ENCODE data around the gene SLC2A13.

The SLC2A13 gene

DNA sequence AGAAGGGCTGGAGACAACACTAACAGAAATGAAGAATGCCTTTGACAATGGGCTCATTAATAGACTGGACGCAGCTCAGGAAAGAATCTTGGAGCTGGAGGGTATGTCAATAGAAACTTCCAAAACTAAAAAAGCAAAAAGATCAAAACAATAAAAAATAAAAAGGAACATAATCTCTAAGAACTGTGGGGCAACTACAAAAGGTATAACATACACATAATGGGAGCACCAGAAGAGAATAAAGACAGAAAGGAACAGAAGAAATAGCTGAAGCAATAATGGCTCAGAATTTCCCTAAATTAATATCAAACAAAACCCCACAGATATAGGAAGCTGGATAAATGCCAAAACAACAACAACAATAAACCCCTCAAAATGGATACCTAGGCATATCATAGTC, 362.2 kb downstream of the SLC2A13 start:
- TF ChIP-seq MAX (IDR thresholded peaks at IDR 0.05; ENCODE audit: low read depth, low read length): no peak
- TF ChIP-seq MYC (IDR thresholded peaks at IDR 0.05; ENCODE audit: low read depth, low read length): no peak
- no peak for TF ChIP-seq POLR2A (IDR thresholded peaks at IDR 0.05; ENCODE audit: extremely low read depth, insufficient read length)
- H3K4me3 ChIP-seq (ENCODE audit: low read depth, low read length): no peak overlapping the region
- DNase-seq (ENCODE audit: low read depth): no peak

DNA sequence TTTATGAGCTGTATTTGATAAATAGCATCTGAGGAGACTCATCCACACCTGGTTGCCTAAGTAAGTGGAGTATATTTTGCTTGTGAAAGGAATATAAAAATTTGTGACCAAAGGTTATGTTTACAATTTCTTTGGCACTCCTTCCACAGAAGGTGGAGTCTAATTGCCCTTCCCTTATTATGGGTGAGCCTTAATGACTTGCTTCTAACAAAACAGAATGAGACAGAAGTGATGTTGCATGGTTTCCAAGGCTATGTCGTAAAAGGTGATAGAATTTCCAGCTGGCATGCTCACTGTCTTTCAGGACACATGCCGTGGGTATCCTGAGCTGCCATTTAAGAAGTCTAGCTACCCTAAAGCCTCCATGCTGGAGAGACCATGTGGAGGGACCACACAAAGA, 369.5 kb downstream of the SLC2A13 start:
- no peak overlapping the region for H3K4me3 ChIP-seq (ENCODE audit: low read depth, low read length)
- TF ChIP-seq POLR2A (IDR thresholded peaks at IDR 0.05; ENCODE audit: extremely low read depth, insufficient read length): no peak
- TF ChIP-seq MAX (IDR thresholded peaks at IDR 0.05; ENCODE audit: low read depth, low read length): no peak
- TF ChIP-seq MYC (IDR thresholded peaks at IDR 0.05; ENCODE audit: low read depth, low read length): no peak
- TF ChIP-seq, protein P1, sequence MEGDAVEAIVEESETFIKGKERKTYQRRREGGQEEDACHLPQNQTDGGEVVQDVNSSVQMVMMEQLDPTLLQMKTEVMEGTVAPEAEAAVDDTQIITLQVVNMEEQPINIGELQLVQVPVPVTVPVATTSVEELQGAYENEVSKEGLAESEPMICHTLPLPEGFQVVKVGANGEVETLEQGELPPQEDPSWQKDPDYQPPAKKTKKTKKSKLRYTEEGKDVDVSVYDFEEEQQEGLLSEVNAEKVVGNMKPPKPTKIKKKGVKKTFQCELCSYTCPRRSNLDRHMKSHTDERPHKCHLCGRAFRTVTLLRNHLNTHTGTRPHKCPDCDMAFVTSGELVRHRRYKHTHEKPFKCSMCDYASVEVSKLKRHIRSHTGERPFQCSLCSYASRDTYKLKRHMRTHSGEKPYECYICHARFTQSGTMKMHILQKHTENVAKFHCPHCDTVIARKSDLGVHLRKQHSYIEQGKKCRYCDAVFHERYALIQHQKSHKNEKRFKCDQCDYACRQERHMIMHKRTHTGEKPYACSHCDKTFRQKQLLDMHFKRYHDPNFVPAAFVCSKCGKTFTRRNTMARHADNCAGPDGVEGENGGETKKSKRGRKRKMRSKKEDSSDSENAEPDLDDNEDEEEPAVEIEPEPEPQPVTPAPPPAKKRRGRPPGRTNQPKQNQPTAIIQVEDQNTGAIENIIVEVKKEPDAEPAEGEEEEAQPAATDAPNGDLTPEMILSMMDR (IDR thresholded peaks at IDR 0.05; ENCODE audit: low read depth, low read length): no peak
- DNase-seq (ENCODE audit: low read depth): no peak

DNA sequence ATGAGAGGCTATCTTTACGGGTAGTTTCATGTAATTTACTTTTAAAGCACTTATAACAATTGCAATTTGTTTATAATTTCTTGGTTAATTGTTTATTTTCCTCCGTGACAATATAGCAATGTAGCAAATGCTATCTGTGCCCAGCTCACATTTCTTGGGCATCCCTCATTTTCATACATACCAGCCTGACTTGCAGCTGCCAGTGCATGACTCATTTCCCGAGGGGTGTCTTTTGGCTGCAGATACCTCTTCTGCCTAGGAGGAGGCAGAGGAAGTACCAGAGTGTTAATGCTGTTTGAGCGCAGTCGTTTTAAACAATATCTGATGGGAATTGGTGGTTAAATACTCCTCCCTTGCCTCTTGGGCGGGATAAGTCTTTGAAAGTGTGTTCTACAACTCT, 382.1 kb downstream of the SLC2A13 start:
- no peak overlapping the region for H3K4me3 ChIP-seq (ENCODE audit: low read depth, low read length)
- no peak for TF ChIP-seq MAX (IDR thresholded peaks at IDR 0.05; ENCODE audit: low read depth, low read length)
- TF ChIP-seq, protein P1 (IDR thresholded peaks at IDR 0.05; ENCODE audit: low read depth, low read length): no peak
- TF ChIP-seq POLR2A (IDR thresholded peaks at IDR 0.05; ENCODE audit: extremely low read depth, insufficient read length): no peak
- no peak for TF ChIP-seq MYC (IDR thresholded peaks at IDR 0.05; ENCODE audit: low read depth, low read length)
- DNase-seq (ENCODE audit: low read depth): peak; percentile 75

DNA sequence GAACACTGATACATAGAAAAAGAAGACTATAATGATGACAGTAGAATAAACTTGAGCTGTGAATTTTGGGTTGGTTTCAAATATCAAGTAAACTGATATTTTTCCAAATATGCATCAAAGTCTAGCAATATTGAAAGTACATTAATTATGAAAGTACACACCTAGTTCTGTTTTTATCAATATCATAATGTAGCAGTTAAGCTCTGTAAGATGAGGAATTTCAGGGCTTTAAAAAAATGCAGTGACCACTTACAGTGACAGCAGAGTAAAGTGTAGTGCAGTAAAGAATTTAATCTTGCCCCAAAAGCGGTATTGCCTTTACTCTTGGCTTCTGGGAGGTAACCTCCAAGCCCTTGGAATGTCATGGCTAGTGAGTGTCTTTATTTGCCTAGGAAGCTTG, 383.4 kb downstream of the SLC2A13 start:
- TF ChIP-seq MYC (IDR thresholded peaks at IDR 0.05; ENCODE audit: low read depth, low read length) (no peak), POLR2A (IDR thresholded peaks at IDR 0.05; ENCODE audit: extremely low read depth, insufficient read length) (no peak), MAX (IDR thresholded peaks at IDR 0.05; ENCODE audit: low read depth, low read length) (no peak)
- TF ChIP-seq, protein P1 (IDR thresholded peaks at IDR 0.05; ENCODE audit: low read depth, low read length): no peak
- DNase-seq (ENCODE audit: low read depth): no peak
- H3K4me3 ChIP-seq (ENCODE audit: low read depth, low read length): no peak overlapping the region

- no peak for TF ChIP-seq MAX (IDR thresholded peaks at IDR 0.05; ENCODE audit: low read depth, low read length)
- TF ChIP-seq MYC (IDR thresholded peaks at IDR 0.05; ENCODE audit: low read depth, low read length): no peak
- TF ChIP-seq, protein P1 (IDR thresholded peaks at IDR 0.05; ENCODE audit: low read depth, low read length): no peak
- no peak for TF ChIP-seq POLR2A (IDR thresholded peaks at IDR 0.05; ENCODE audit: extremely low read depth, insufficient read length)
- no peak for DNase-seq (ENCODE audit: low read depth)
- no peak overlapping the region for H3K4me3 ChIP-seq (ENCODE audit: low read depth, low read length)
Observed at GRCh38 chr12:39713552-39713951, 392.3 kb downstream of the SLC2A13 start.

DNA sequence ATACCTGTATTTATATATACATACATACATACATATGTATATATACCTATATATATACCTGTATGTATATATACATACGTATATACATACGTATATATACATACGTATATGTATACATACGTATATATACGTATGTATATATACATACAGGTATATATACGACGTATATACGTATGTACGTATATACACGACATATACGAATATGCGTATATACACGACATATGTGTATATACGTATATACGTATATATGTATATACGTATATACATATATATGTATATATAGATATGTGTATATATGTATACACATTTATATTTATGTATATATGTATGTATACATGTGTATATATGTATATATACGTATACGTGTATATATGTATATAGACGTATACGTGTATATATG, 393.5 kb downstream of the SLC2A13 start:
- DNase-seq (ENCODE audit: low read depth): no peak
- H3K4me3 ChIP-seq (ENCODE audit: low read depth, low read length): no peak overlapping the region
- TF ChIP-seq, protein P1 (IDR thresholded peaks at IDR 0.05; ENCODE audit: low read depth, low read length): no peak
- TF ChIP-seq MAX (IDR thresholded peaks at IDR 0.05; ENCODE audit: low read depth, low read length) (no peak), POLR2A (IDR thresholded peaks at IDR 0.05; ENCODE audit: extremely low read depth, insufficient read length) (no peak), MYC (IDR thresholded peaks at IDR 0.05; ENCODE audit: low read depth, low read length) (no peak)

Data from NB4 (cell line).